MM.1S (cell line): ENCODE measurements around the gene SURF6.

Source experiments
- DNase-seq: peaks from one replicate; pipeline ENCODE4 v3.0.0-alpha.2; 2015
- H2AFZ ChIP-seq: fragments of 300-600 bp; sonication (generic); 2 replicates; pipeline ENCODE4 v1.6.0; 2016; ENCODE audit warnings: antibody characterized with exemption, low read length
- H3F3A ChIP-seq: fragments of 300-600 bp; sonication (generic); 2 replicates; pipeline ENCODE4 v1.6.1; 2016; ENCODE audit warnings: mild to moderate bottlenecking, antibody characterized with exemption, low read length, moderate library complexity, mixed read lengths; ENCODE audit not compliant: insufficient read depth
- H3K27ac ChIP-seq: fragments of 300-600 bp; sonication (generic); 2 replicates; pipeline ENCODE4 v1.5.1; 2016; ENCODE audit warnings: mild to moderate bottlenecking, low read length
- H3K27me3 ChIP-seq: fragments of 300-600 bp; sonication (generic); replicated peaks from 2 replicates; pipeline ENCODE4 v1.6.0; 2016; ENCODE audit warnings: low read length; ENCODE audit not compliant: insufficient read depth
- H3K36me3 ChIP-seq: fragments of 300-600 bp; sonication (generic); replicated peaks from 2 replicates; pipeline ENCODE4 v1.6.1; 2016; ENCODE audit warnings: mild to moderate bottlenecking, low read length, mixed read lengths; ENCODE audit not compliant: insufficient read depth
- H3K4me1 ChIP-seq: fragments of 300-600 bp; sonication (generic); 2 replicates; pipeline ENCODE4 v1.6.1; 2016; ENCODE audit warnings: low read length, mixed read lengths
- H3K4me2 ChIP-seq: fragments of 300-600 bp; sonication (generic); 2 replicates; pipeline ENCODE4 v1.6.0; 2016; ENCODE audit warnings: low read depth, low read length
- H3K4me3 ChIP-seq: fragments of 300-600 bp; sonication (generic); 2 replicates; pipeline ENCODE4 v1.5.1; 2016; ENCODE audit warnings: low read length, mixed read lengths
- H3K79me2 ChIP-seq: fragments of 300-600 bp; sonication (generic); 2 replicates; pipeline ENCODE4 v1.6.1; 2016; ENCODE audit warnings: mixed run types, low read length, mixed read lengths
- H3K9ac ChIP-seq: fragments of 300-600 bp; sonication (generic); 2 replicates; pipeline ENCODE4 v1.6.1; 2016; ENCODE audit warnings: low read length, mixed read lengths
- H3K9me2 ChIP-seq: fragments of 300-600 bp; sonication (generic); replicated peaks from 2 replicates; pipeline ENCODE4 v1.6.1; 2016; ENCODE audit warnings: mild to moderate bottlenecking, low read length, mixed read lengths; ENCODE audit not compliant: insufficient read depth
- H3K9me3 ChIP-seq: fragments of 300-600 bp; sonication (generic); replicated peaks from 2 replicates; pipeline ENCODE4 v1.6.1; 2016; ENCODE audit warnings: mild to moderate bottlenecking, low read length, mixed read lengths; ENCODE audit not compliant: insufficient read depth
- H4K20me1 ChIP-seq: fragments of 300-600 bp; sonication (generic); 2 replicates; pipeline ENCODE4 v1.6.1; 2016; ENCODE audit warnings: mild to moderate bottlenecking, low read length, moderate library complexity, mixed read lengths; ENCODE audit not compliant: insufficient read depth
- CTCF ChIP-seq: fragments of 300-600 bp; sonication (generic); IDR thresholded peaks from 2 replicates; pipeline ENCODE4 v1.5.1; 2016; ENCODE audit warnings: antibody characterized with exemption, low read length, mixed read lengths
- EZH2 ChIP-seq: fragments of 300-600 bp; sonication (generic); optimal IDR thresholded peaks from 2 replicates; pipeline ENCODE3; 2017; ENCODE audit warnings: low read depth, mild to moderate bottlenecking, antibody characterized with exemption, low read length, mixed read lengths
- EZH2phosphoT487 ChIP-seq: fragments of 300-600 bp; sonication (generic); IDR thresholded peaks from 2 replicates; pipeline ENCODE4 v1.6.1; 2018; ENCODE audit warnings: antibody characterized with exemption, low read length

The SURF6 gene

GRCh38 chr9:133355881-133356357, 19.9 kb upstream of the SURF6 start:
- Histone ChIP-seq H3F3A (peaks cover 40% of the 10 kb centered on the region), H3K27ac (peak overlapping the region; percentile 46), H4K20me1 (peaks cover 8% of the 10 kb centered on the region; the same call in 1 of the 2 replicates), H3K36me3 (peaks cover 2% of the 10 kb centered on the region), H3K4me3 (peak overlapping the region; percentile 93), H3K9me2 (no peaks in the 10 kb centered on the region), H3K9ac (peak overlapping the region; percentile 80), H3K4me1 (peaks cover 8% of the 10 kb centered on the region; the same call in 1 of the 2 replicates), H3K4me2 (peak overlapping the region; percentile 81), H2AFZ (0 out of 2 replicates have a peak overlapping the region, but pooled peaks have one; percentile 42), H3K27me3 (no peaks in the 10 kb centered on the region), H3K9me3 (no peaks in the 10 kb centered on the region), H3K79me2 (peaks cover 49% of the 10 kb centered on the region)
- TF ChIP-seq EZH2: no peak
- no peak for TF ChIP-seq EZH2phosphoT487
- TF ChIP-seq CTCF: no peak
- peak; percentile 29 for DNase-seq

- Histone ChIP-seq H3K79me2 (peaks cover 60% of the 10 kb centered on the region), H3K9me2 (no peaks in the 10 kb centered on the region), H3K27me3 (no peaks in the 10 kb centered on the region), H3K27ac (no peak overlapping the region), H3K36me3 (peaks cover 13% of the 10 kb centered on the region), H4K20me1 (peaks cover 11% of the 10 kb centered on the region), H3K4me2 (peak overlapping the region; percentile 81; the same call in 1 of the 2 replicates), H3K9me3 (no peaks in the 10 kb centered on the region), H3K9ac (no peak overlapping the region), H3K4me3 (no peak overlapping the region), H3K4me1 (peaks cover 11% of the 10 kb centered on the region; the same call in 1 of the 2 replicates), H2AFZ (no peak overlapping the region), H3F3A (peaks cover 52% of the 10 kb centered on the region)
- TF ChIP-seq EZH2: no peak
- no peak for TF ChIP-seq EZH2phosphoT487
- no peak for TF ChIP-seq CTCF
- DNase-seq: no peak
Measured at GRCh38 chr9:133354766-133355165, 18.8 kb upstream of the SURF6 start.

- TF ChIP-seq EZH2 (no peak), CTCF (no peak)
- Histone ChIP-seq H3K27ac (no peak overlapping the region), H3K9me2 (no peaks in the 10 kb centered on the region), H3K9me3 (no peaks in the 10 kb centered on the region), H4K20me1 (peaks cover 11% of the 10 kb centered on the region), H3K4me1 (peaks cover 19% of the 10 kb centered on the region; the same call in 1 of the 2 replicates), H3K9ac (no peak overlapping the region), H2AFZ (no peak overlapping the region), H3K27me3 (no peaks in the 10 kb centered on the region), H3K36me3 (peaks cover 17% of the 10 kb centered on the region), H3K79me2 (peaks cover 61% of the 10 kb centered on the region), H3K4me3 (no peak overlapping the region), H3F3A (peaks cover 64% of the 10 kb centered on the region), H3K4me2 (no peak overlapping the region)
- no peak for DNase-seq
Measured at GRCh38 chr9:133353548-133353947, 17.6 kb upstream of the SURF6 start.
